Fibroblast of pulmonary artery (primary cell): ENCODE measurements around the gene CHST1.

Experiments
- DNase-seq: peaks from one replicate; pipeline ENCODE4 v3.0.0-alpha.2; 2010; ENCODE audit warnings: low read depth
- H3K4me3 ChIP-seq: replicated peaks from 2 replicates; pipeline ENCODE4 v1.5.1; 2011; ENCODE audit warnings: low read depth, mild to moderate bottlenecking, control low read depth, low read length, moderate library complexity
- CTCF ChIP-seq: IDR thresholded peaks from 2 replicates; pipeline ENCODE4 v1.5.1; 2011; ENCODE audit warnings: mild to moderate bottlenecking, control low read depth, low read length, inconsistent platforms; ENCODE audit errors: missing control alignments

CHST1 gene

GRCh38 chr11:45675646-45676045, 10.2 kb upstream of the CHST1 start:
- H3K4me3 ChIP-seq: no peak overlapping the region
- no peak for DNase-seq
- no peak for TF ChIP-seq CTCF

GRCh38 chr11:45674481-45675190, 9.2 kb upstream of the CHST1 start:
- H3K4me3 ChIP-seq: no peak overlapping the region
- DNase-seq: no peak
- TF ChIP-seq CTCF: no peak

GRCh38 chr11:45673441-45673840, 8.0 kb upstream of the CHST1 start:
- TF ChIP-seq CTCF: no peak
- no peak overlapping the region for H3K4me3 ChIP-seq
- DNase-seq: no peak

GRCh38 chr11:45672593-45672992, 7.2 kb upstream of the CHST1 start:
- no peak overlapping the region for H3K4me3 ChIP-seq
- no peak for DNase-seq
- TF ChIP-seq CTCF: no peak

GRCh38 chr11:45671246-45672171, 6.1 kb upstream of the CHST1 start:
- H3K4me3 ChIP-seq: no peak overlapping the region
- no peak for DNase-seq
- TF ChIP-seq CTCF: no peak

GRCh38 chr11:45670386-45671135, 5.1 kb upstream of the CHST1 start:
- TF ChIP-seq CTCF: no peak
- no peak overlapping the region for H3K4me3 ChIP-seq
- DNase-seq: no peak
